Measurements from ENCODE around the gene MTCL1. TPM values are rescaled to one million over a fixed set of nuclear protein-coding genes. Genes with fewer than 3 reads are reported as not detected.

The MTCL1 gene
- total RNA-seq, 2 donors from 2014 or later: 4.1 to 17.2 TPM

- intact Hi-C loops (cut with DNase I, micrococcal nuclease): no loop called here
- no peak for DNase-seq
- ATAC-seq: no peak
Measured at GRCh38 chr18:8814206-8814605, 108.8 kb downstream of the MTCL1 start.

DNA sequence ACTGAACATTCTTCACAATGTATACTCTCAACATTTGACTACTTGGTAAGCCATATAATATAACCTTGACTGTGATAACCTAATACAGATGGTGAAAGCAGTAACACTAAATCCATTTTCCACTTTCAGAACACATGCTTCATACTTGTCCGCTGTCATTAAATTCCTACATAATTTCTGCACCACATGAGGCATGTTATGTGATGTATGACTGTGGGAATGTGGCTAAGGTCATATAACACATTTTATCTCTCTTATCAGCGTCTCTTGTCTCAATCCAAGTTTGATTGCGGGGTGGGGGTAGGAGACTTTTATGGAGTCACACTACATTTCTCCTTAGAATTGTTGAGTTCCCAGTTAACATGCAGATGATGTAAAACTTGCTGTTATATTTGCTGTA, 110.9 kb downstream of the MTCL1 start:
- intact Hi-C loops (cut with DNase I, micrococcal nuclease): no loop called here
- DNase-seq (no peak), ATAC-seq (no peak)

DNA sequence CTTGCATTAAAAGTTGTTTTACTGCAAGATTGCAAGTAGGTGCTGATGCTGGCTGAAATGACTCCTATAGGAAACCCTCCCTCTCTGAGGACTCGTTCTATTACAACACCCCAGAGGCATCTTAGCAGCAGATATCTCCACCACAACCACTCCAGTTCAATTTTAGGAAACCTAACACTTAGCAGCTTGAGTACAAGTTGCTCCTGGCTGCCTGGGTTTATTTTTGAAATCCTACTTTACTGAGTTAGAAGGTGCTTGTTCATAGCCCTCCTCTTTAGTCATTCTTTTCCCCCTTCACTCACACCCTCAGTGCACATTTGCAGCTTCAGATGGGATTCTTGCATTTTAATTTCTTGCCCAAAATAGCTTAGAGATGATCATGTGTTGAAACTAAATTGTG, 111.5 kb downstream of the MTCL1 start:
- intact Hi-C loops (cut with DNase I, micrococcal nuclease): no loop called here
- DNase-seq (no peak), ATAC-seq (no peak)

DNA sequence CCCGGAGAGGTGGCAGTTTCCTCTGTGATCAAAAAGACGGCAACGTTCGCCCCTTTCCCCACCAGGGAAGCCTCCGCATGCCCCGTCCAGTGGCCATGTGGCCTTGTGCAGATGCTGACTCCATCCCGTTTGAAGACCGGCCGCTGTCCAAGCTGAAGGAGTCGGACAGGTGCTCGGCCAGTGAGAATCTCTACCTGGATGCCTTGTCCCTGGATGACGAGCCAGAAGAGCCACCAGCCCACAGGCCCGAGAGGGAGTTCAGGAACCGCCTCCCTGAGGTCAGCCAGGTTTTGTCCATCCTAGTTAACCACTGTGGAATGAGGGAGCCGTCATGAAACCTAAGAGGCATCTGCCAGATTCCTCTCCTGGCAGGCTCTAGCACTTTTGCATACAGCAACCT, 113.6 kb downstream of the MTCL1 start:
- DNase-seq: no peak
- no peak for ATAC-seq
- intact Hi-C loops (cut with DNase I, micrococcal nuclease): no loop called here

DNA sequence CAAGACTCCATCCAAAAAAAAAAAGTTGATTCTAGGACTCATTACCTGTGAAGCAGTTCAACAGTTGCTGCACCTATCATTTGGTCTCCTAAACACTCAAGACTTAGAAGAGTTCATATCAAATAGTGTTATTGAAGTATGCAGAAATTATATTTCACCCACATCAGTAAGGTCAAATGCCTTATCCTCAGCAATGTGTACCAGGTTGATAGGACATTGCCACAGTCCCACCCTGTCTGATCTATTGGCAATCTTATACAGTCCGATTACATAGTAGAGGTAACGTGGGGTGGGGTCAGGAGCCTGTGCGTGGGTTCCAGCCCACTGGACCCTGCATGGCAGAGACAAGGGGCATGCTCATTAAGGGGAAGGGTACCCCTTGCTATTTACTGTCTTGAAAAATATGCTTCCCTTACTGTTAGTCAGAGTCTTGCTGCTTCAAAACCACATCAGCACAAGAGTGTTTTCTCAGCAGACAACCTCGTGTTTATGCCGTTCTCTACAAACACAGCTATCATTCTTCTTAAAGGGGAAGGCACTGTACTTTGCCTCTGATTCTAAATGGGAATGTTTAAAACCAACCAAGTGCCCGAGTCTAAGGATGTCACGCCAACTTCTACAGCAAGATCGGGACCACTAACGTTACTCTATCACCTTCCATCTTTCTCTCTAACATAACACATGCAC, 115.2 kb downstream of the MTCL1 start:
- ATAC-seq (no peak), DNase-seq (no peak)
- intact Hi-C loops (cut with DNase I, micrococcal nuclease): no loop called here

DNA sequence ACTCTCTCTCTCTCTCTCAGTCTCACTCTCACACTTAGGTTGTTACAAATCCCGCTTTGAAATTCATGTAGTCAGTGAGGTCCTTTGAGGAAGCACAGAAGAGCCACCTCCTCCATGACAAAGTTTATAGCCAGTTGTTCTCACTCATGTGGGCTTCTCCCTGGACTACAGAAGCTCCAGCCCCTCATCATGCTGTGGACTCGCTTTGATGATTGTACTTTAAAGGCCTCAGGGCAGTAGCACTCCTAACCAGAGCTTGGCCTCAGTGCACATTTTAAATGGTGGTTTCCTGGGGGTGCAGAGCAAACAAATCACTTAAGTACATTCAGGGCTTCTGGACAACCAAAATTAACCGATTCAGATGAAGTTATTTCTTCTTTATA, 115.7 kb downstream of the MTCL1 start:
- no peak for DNase-seq
- no peak for ATAC-seq
- intact Hi-C loops (cut with DNase I, micrococcal nuclease): no loop called here

- DNase-seq: no peak
- intact Hi-C loops (cut with DNase I, micrococcal nuclease): no loop called here
- ATAC-seq: no peak
Measured at GRCh38 chr18:8821531-8821930, 116.2 kb downstream of the MTCL1 start.

- peak; percentile 91 for ATAC-seq
- no peak for DNase-seq
- intact Hi-C loops (cut with DNase I, micrococcal nuclease): no loop called here
Measured at GRCh38 chr18:8822643-8823042, 117.3 kb downstream of the MTCL1 start.

DNA sequence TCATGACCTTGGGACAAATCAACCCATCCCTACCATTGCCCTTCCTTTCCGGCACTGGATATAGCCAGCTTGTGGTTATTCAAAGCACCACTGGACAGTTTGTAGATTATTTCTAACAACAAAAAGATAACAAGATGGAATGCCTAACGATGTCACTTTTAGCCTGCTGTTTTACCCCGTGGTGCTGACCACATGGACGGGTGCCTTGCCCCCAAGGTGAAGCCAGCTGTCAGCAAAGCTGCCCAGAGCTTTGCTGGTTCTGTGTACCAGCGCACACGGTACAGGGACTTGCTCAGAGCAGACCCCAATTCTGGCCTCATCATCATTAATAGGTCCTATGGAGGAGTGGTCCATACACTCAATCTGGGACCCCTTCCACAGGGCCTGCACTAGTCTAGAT, 118.2 kb downstream of the MTCL1 start:
- DNase-seq: no peak
- ATAC-seq: no peak
- intact Hi-C loops (cut with DNase I, micrococcal nuclease): no loop called here

DNA sequence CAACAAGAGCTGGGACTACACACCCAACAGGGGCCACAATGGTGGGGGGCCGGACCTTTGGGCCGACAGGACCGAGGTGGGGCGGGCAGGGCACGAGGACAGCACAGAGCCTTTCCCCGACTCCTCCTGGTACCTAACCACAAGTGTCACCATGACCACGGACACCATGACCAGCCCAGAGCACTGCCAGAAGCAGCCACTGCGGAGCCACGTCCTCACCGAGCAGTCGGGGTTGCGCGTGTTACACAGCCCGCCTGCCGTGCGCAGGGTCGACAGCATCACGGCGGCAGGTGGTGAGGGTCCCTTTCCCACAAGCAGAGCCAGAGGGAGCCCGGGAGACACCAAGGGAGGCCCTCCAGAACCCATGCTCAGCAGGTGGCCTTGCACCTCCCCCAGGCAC, 119.5 kb downstream of the MTCL1 start:
- intact Hi-C loops (cut with DNase I, micrococcal nuclease): no loop called here
- ATAC-seq: no peak

DNA sequence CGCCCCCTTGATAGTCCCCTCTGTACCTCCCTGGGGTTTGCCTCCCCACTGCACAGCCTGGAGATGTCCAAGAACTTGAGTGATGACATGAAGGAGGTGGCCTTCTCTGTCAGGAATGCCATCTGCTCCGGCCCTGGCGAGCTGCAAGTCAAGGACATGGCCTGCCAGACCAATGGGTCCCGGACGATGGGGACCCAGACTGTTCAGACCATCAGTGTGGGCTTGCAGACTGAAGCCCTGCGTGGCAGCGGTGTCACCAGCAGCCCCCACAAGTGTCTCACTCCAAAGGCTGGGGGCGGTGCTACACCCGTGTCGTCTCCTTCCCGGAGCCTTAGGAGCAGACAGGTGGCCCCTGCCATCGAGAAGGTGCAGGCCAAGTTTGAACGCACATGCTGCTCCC, 119.9 kb downstream of the MTCL1 start:
- intact Hi-C loops (cut with DNase I, micrococcal nuclease): no loop called here
- ATAC-seq (no peak), DNase-seq (no peak)

More for the DNA sequence above, 119.5 kb downstream of the MTCL1 start:
- DNase-seq: no peak

DNA sequence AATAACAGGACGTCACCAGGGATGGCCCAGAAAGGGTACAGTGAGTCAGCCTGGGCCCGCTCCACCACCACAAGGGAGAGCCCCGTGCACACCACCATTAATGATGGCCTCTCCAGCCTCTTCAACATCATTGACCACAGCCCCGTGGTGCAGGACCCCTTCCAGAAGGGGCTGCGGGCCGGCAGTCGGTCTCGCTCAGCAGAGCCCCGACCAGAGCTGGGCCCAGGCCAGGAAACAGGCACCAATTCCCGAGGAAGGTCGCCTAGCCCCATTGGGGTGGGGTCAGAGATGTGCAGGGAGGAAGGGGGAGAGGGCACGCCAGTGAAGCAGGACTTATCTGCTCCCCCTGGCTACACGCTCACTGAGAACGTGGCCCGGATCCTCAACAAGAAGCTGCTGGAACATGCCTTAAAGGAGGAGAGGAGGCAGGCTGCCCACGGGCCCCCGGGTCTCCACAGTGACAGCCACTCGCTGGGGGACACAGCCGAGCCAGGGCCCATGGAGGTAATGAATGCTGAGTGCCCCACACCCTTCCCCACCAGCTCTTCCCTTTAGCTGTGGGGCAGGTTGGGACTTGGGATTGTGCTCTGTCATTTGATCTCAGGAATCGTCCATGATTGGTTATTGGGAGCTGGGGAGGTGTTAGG, 120.5 kb downstream of the MTCL1 start:
- ATAC-seq (no peak), DNase-seq (no peak)
- intact Hi-C loops (cut with DNase I, micrococcal nuclease): no loop called here

DNA sequence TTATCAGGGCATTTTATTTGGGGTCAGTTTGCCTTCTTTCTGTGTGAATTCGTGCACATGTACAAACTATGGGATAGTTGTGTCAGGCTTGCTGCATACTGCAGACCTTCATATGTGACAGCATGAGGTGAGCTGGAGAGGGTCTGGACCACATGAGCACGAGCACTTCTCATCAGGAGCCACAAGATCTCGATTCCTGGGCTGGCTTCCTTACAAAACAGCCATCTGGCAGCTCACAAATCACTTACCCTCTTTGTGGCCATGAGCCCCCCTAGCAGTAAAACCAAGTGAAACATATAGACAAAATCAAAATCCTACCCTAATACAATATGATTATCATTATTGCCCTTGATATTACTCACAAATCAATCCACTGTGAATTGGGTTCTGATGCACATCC, 121.2 kb downstream of the MTCL1 start:
- intact Hi-C loops (cut with DNase I, micrococcal nuclease): no loop called here
- no peak for DNase-seq
- no peak for ATAC-seq

DNA sequence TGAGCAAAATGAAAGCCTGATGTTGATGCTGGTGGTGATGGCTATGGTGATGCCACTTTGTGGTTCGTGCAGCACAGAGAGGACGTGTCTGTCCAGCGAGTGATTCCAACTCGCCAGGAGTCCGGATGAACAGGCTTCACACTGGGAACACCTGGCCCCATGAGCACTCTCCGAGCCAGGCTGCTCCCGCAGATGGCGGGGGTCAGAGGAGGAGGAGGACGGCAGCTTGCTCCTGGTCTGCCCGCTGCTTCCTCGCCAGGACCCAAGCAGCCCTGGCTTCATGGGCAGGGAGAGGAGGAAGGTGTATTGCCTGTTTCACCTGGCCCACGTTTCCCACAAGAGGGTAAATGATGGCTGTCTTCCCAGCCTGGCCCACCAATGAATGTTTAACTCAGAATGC, 121.6 kb downstream of the MTCL1 start:
- ATAC-seq: no peak
- DNase-seq: no peak
- intact Hi-C loops (cut with DNase I, micrococcal nuclease): no loop called here

DNA sequence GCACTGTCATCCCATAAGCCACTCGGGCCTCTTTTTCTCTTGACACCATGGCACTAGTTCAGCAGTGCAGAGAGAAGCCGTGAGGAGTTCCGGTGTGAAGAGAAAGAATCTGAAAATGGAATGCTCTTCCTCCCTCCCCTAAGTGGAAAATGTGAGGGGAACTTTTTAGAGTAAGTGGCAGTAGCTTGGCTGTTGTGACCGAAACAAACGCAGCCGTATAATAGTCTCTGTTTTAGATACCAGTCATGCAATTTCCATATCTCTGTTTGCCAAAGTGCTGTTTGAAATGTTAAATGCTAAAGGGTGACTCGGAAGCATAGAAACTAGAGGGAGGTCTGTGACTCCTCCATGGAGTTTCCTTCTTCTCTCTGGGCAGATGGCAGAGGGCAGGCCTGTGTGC, 122.9 kb downstream of the MTCL1 start:
- ATAC-seq: no peak
- intact Hi-C loops (cut with DNase I, micrococcal nuclease): no loop called here
- no peak for DNase-seq

DNA sequence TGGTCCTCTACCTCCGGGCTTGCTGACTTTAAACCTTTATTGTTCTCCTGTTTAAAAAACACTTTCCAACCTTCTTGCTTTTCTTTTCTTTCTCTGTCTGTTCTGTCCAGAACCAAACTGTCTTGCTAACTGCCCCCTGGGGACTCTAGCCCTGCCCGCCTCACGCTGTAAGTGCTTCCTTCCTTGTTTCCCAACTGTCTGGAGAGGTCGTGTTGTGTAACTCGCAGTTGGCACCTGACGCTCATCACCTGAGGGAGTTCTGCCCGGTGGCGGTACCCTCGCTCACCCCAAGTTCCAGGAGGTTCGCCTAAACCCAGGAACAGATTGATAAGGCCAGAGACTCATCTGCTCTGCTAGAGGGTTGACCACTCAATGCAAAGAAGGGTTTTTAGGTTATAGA, 123.4 kb downstream of the MTCL1 start:
- ATAC-seq (no peak), DNase-seq (no peak)
- intact Hi-C loops (cut with DNase I, micrococcal nuclease): no loop called here

DNA sequence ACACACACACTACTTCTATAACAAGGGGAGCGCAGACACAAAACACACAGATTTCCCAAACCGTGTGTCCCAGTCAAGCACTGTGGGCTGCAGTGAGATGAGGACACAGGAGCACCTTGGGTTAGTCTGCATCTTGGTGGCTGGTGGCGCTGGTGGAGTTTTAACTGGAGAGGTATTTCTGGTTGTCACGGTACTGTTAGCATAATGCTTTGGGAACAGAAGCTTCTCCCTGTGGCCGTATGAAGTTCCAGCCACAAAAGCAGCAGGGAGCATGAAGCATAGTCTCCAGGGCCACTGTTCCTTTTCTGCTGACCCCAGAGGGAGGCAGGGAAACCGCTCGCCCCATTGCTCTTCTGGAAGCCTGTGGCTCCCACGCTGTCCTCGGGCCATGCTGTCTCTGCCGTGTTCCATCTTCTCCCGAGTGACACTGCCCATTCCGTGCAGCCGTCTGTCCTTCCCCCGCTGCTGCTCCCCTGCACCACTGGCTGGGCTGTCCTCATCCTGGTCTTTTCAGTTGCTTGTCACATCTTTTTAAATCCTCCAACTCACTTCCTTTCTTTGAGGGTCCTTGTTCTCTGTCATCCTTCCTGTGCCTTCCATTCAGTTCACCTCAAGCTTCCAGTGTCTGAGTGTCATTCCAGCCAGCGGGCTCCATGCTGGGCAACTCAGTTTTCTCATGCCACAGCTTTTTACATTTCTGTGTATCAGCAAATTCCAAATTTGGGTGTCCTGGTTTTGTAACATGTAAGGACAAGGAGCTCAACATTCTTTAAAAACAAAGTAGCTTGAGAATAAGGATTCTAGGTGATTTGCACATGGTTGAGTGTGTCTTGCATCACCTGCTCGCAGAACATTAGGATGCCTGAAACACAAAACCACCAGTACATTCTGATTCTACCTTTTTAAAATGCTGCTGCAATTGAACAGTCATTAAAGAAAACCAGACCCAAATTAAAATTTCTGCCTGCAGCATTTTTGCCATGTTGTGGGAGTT, 125.0 kb downstream of the MTCL1 start:
- intact Hi-C loops (cut with DNase I, micrococcal nuclease): no loop called here
- DNase-seq (no peak), ATAC-seq (no peak)

GRCh38 chr18:8831112-8831511, 125.8 kb downstream of the MTCL1 start:
- DNase-seq: no peak
- no peak for ATAC-seq
- intact Hi-C loops (cut with DNase I, micrococcal nuclease): no loop called here

- ATAC-seq (no peak), DNase-seq (no peak)
- intact Hi-C loops (cut with DNase I, micrococcal nuclease): no loop called here
Measured at GRCh38 chr18:8831531-8831930, 126.2 kb downstream of the MTCL1 start.

DNA sequence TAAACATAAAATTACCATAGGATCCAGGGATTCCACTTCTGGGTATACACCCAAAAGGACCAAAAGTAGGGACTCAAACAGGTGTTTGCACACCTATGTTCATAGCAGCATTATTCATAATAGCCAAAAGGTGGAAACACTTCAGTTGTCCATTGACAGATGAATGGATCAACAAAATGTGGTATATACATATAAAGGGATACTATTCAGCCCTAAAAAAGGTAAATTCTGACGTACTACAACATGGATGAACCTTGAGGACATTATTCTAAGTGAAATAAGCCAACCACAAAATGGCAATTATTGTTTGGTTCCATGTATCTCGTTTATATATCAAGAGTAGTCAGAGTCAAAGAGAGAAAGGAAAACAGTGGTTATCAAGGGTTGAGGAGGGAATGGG, 128.1 kb downstream of the MTCL1 start:
- DNase-seq (no peak), ATAC-seq (no peak)
- intact Hi-C loops (cut with DNase I, micrococcal nuclease): no loop called here
